Caco-2 (cell line): ENCODE data around the gene ATP9B. TPM values are rescaled to one million over a fixed set of nuclear protein-coding genes. Genes with fewer than 3 reads are reported as not detected.

ENCODE experiments used
- BruUV-seq: library from RNA; stranded (reverse); fragments of 400-500 nt; replicated peaks from 2 replicates; lab custom pipeline; 2021; lab: Mats Ljungman, UMichigan
- CTCF ChIA-PET: fragments of 300-600 bp; sonication (Branson Sonifier 250); formaldehyde crosslinking; loops from one replicate; lab custom pipeline; 2022; ENCODE audit warnings: antibody characterized with exemption; lab: Charles Lee
- POLR2A ChIA-PET: fragments of 300-600 bp; sonication (Branson Sonifier 250); formaldehyde crosslinking; loops from one replicate; lab custom pipeline; 2022; ENCODE audit warnings: antibody characterized with exemption; lab: Charles Lee
- DNase-seq, 2 experiments: peaks; one replicate each; pipeline versions ENCODE4 v3.0.0 to v3.0.0-alpha.2; 2020 to 2022
- H3K27me3 ChIP-seq: replicated peaks from 2 replicates; pipeline ENCODE4 v1.6.0; 2011; ENCODE audit warnings: low read length; ENCODE audit not compliant: control insufficient read depth, insufficient read depth
- H3K36me3 ChIP-seq: 2 replicates; pipeline ENCODE4 v1.5.1; 2011; ENCODE audit warnings: low read length; ENCODE audit not compliant: control insufficient read depth, insufficient read depth
- H3K4me1 ChIP-seq: fragments of 250-450 bp; sonication (Bioruptor Pico); 2 replicates; pipeline ENCODE4 v1.5.1; 2020; ENCODE audit warnings: mild to moderate bottlenecking
- H3K4me3 ChIP-seq: 2 replicates; pipeline ENCODE4 v1.5.1; 2011; ENCODE audit warnings: low read depth, mild to moderate bottlenecking, control low read depth, low read length
- H3K9me3 ChIP-seq: fragments of 250-450 bp; sonication (Bioruptor Pico); 2 replicates; pipeline ENCODE4 v1.5.1; 2020; ENCODE audit warnings: mild to moderate bottlenecking, moderate library complexity
- H3K27ac Mint-ChIP-seq: one replicate; pipeline ENCODE4 v1.8.0; 2022; ENCODE audit warnings: mixed read lengths; ENCODE audit not compliant: unreplicated experiment
- H3K27me3 Mint-ChIP-seq: one replicate; pipeline ENCODE4 v1.8.0; 2022; ENCODE audit warnings: mixed read lengths; ENCODE audit not compliant: insufficient read depth, unreplicated experiment
- H3K36me3 Mint-ChIP-seq: one replicate; pipeline ENCODE4 v1.8.0; 2022; ENCODE audit warnings: mild to moderate bottlenecking, mixed read lengths; ENCODE audit not compliant: insufficient read depth, unreplicated experiment
- H3K4me1 Mint-ChIP-seq: one replicate; pipeline ENCODE4 v1.8.0; 2022; ENCODE audit warnings: low read depth, mixed read lengths; ENCODE audit not compliant: unreplicated experiment
- H3K4me3 Mint-ChIP-seq: one replicate; pipeline ENCODE4 v1.8.0; 2022; ENCODE audit warnings: mild to moderate bottlenecking, moderate library complexity, mixed read lengths; ENCODE audit not compliant: unreplicated experiment
- H3K9me3 Mint-ChIP-seq: one replicate; pipeline ENCODE4 v1.8.0; 2022; ENCODE audit warnings: mixed read lengths; ENCODE audit not compliant: unreplicated experiment
- CTCF ChIP-seq, 2 experiments: fragments of 200-600 bp in 1 of 2; IDR thresholded peaks; 1 replicate in 1 of 2; 2 replicates in 1 of 2; pipeline versions ENCODE4 v1.5.1 to v1.8.0; 2011 to 2022; ENCODE audit warnings: antibody characterized with exemption in 1 of 2, control low read depth in 1 of 2, inconsistent platforms in 1 of 2, low read depth in 1 of 2, low read length in 1 of 2, mild to moderate bottlenecking in 1 of 2, moderate library complexity in 1 of 2; ENCODE audit not compliant: insufficient read depth in 1 of 2, severe bottlenecking in 1 of 2, unreplicated experiment in 1 of 2
- intact Hi-C: fragments of 100-400 bp; cut with micrococcal nuclease; formaldehyde crosslinking; loops from one replicate; pipeline ENCODE4 v1.10.0; 2022; ENCODE audit not compliant: unreplicated experiment
- total RNA-seq: library from RNA; stranded (reverse); gene quantifications from 2 replicates; pipeline ENCODE4 v1.2.3, GENCODE V29; 2022

Gene ATP9B
- total RNA-seq, 1 experiment from 2014 or later, result 15.8 TPM

GRCh38 chr18:79328887-79329286 lies 259.7 kb downstream of the ATP9B start:
- H3K36me3 Mint-ChIP-seq, result no peaks in the 10 kb centered on the region
- no TSS peak for BruUV-seq
- H3K4me3 Mint-ChIP-seq, result no peak overlapping the region
- CTCF ChIA-PET, result no interaction called here
- POLR2A ChIA-PET, result no interaction called here
- no peaks in the 10 kb centered on the region for H3K4me1 ChIP-seq
- no peak overlapping the region for H3K27ac Mint-ChIP-seq
- no peak for DNase-seq
- H3K9me3 ChIP-seq, result no peaks in the 10 kb centered on the region
- H3K27me3 Mint-ChIP-seq, result no peaks in the 10 kb centered on the region
- no peaks in the 10 kb centered on the region for H3K27me3 ChIP-seq
- H3K36me3 ChIP-seq, result no peaks in the 10 kb centered on the region
- TF ChIP-seq CTCF (IDR thresholded peaks at IDR 0.05; ENCODE audit: insufficient read depth in 1 of 2, low read depth in 1 of 2, low read length in 1 of 2, severe bottlenecking in 1 of 2, unreplicated experiment in 1 of 2), result no peak
- intact Hi-C loops, result no loop called here
- no peaks in the 10 kb centered on the region for H3K9me3 Mint-ChIP-seq
- no peaks in the 10 kb centered on the region for H3K4me1 Mint-ChIP-seq
- H3K4me3 ChIP-seq, result no peak overlapping the region

GRCh38 chr18:79329786-79330185 lies 260.6 kb downstream of the ATP9B start:
- H3K4me1 Mint-ChIP-seq, result no peaks in the 10 kb centered on the region
- DNase-seq, result no peak

GRCh38 chr18:79332646-79333045 lies 263.5 kb downstream of the ATP9B start:
- intact Hi-C loops, result no loop called here
- Mint-ChIP-seq H3K27me3 (no peaks in the 10 kb centered on the region), H3K4me3 (no peak overlapping the region), H3K4me1 (no peaks in the 10 kb centered on the region), H3K27ac (no peak overlapping the region), H3K36me3 (no peaks in the 10 kb centered on the region), H3K9me3 (no peaks in the 10 kb centered on the region)
- Histone ChIP-seq H3K4me3 (no peak overlapping the region), H3K9me3 (no peaks in the 10 kb centered on the region), H3K27me3 (no peaks in the 10 kb centered on the region), H3K36me3 (no peaks in the 10 kb centered on the region), H3K4me1 (no peaks in the 10 kb centered on the region)
- ChIA-PET CTCF (no interaction called here), POLR2A (no interaction called here)
- DNase-seq, result no peak
- no peak for TF ChIP-seq CTCF (IDR thresholded peaks at IDR 0.05; ENCODE audit: insufficient read depth in 1 of 2, low read depth in 1 of 2, low read length in 1 of 2, severe bottlenecking in 1 of 2, unreplicated experiment in 1 of 2)
- BruUV-seq, result no TSS peak

More at GRCh38 chr18:79329786-79330185, 260.6 kb downstream of the ATP9B start:
- Histone ChIP-seq H3K9me3 (no peaks in the 10 kb centered on the region), H3K4me3 (no peak overlapping the region), H3K36me3 (no peaks in the 10 kb centered on the region), H3K27me3 (no peaks in the 10 kb centered on the region), H3K4me1 (no peaks in the 10 kb centered on the region)
- Mint-ChIP-seq H3K4me3 (no peak overlapping the region), H3K36me3 (no peaks in the 10 kb centered on the region), H3K27ac (no peak overlapping the region), H3K27me3 (no peaks in the 10 kb centered on the region), H3K9me3 (no peaks in the 10 kb centered on the region)
- intact Hi-C loops, result no loop called here
- POLR2A ChIA-PET, result no interaction called here
- TF ChIP-seq CTCF (IDR thresholded peaks at IDR 0.05; ENCODE audit: insufficient read depth in 1 of 2, low read depth in 1 of 2, low read length in 1 of 2, severe bottlenecking in 1 of 2, unreplicated experiment in 1 of 2), result no peak
- CTCF ChIA-PET, result no interaction called here
- BruUV-seq, result no TSS peak
